Ovary (tissue), 3 donors: Measurements from ENCODE around the gene AIMP2.

Source experiments
- CTCF ChIP-seq, 3 donors: fragments of 450-650 bp in 2 of 3; fragments of 200-600 bp in 1 of 3; IDR thresholded peaks; one replicate each; pipeline versions ENCODE4 v1.5.1 to v1.8.0; 2016 to 2022; ENCODE audit warnings: antibody characterized with exemption in 3 of 3, mild to moderate bottlenecking in 1 of 3
- POLR2A ChIP-seq: fragments of 450-650 bp; IDR thresholded peaks from one replicate; pipeline ENCODE4 v1.6.1; 2017; ENCODE audit warnings: antibody characterized with exemption, mild to moderate bottlenecking, moderate library complexity
- donor health status: DM: no; HTN: no; CAD: no.

- TF ChIP-seq CTCF (IDR thresholded peaks at IDR 0.05) (no peak), POLR2A (no peak)
Measured at GRCh38 chr7:6020371-6021286, 11.6 kb downstream of the AIMP2 start.
